ENCODE data around the gene FRMD4A. TPM values are rescaled to one million over a fixed set of nuclear protein-coding genes. Genes with fewer than 3 reads are reported as not detected.

FRMD4A gene
- total and polyA plus RNA-seq, 2 of the 4 experiments (the other 2 are of a cell fraction) = 30.3 to 68.8 TPM

GRCh38 chr10:14048930-14049613 is 281.7 kb downstream of the FRMD4A start:
- BruUV-seq (replicated peaks) = no TSS peak
- intact Hi-C loops (cut with micrococcal nuclease) (no loop called here), dilution Hi-C loops (cut with HindIII; ENCODE audit: low sequenced_read_pairs, unreplicated experiment) (no loop called here), in situ Hi-C loops (cut with MboI; ENCODE audit: low sequenced_read_pairs) (no loop called here)
- Histone ChIP-seq H2AK5ac (ENCODE audit: low read depth, low read length) (no peak overlapping the region), H2AK9ac (replicated peaks; ENCODE audit: low read depth, low read length, poor library complexity) (no peak overlapping the region), H2BK15ac (ENCODE audit: low read depth, low read length) (no peak overlapping the region), H2BK20ac (ENCODE audit: low read depth, low read length) (no peak overlapping the region), H3K18ac (ENCODE audit: low read depth, low read length) (peak overlapping the region; percentile 52; the same call in 1 of the 2 replicates), H3K27me3 (ENCODE audit: control insufficient read depth, insufficient read depth, low read length) (no peaks in the 10 kb centered on the region), H3K4ac (ENCODE audit: low read depth, low read length) (no peak overlapping the region), H2BK120ac (ENCODE audit: low read depth, low read length) (no peak overlapping the region), H3K79me1 (ENCODE audit: low read depth in 1 of 2, low read length in 2 of 2) (no peaks in the 10 kb centered on the region), H4K5ac (ENCODE audit: low read depth, low read length) (peak overlapping the region; percentile 12; the same call in 1 of the 2 replicates), H3K4me1 (ENCODE audit: control insufficient read depth, insufficient read depth, low read length) (no peaks in the 10 kb centered on the region), H3K4me2 (ENCODE audit: low read depth, low read length) (no peak overlapping the region), H2AFZ (replicated peaks; ENCODE audit: low read length, poor library complexity) (no peak overlapping the region), H3K56ac (ENCODE audit: extremely low read depth, insufficient read depth, low read length) (no peak overlapping the region; the same call in 1 of the 2 replicates), H4K20me1 (ENCODE audit: insufficient read depth, low read length) (no peaks in the 10 kb centered on the region), H3K9me1 (ENCODE audit: insufficient read depth, low read length) (peaks cover 3% of the 10 kb centered on the region; the same call in 1 of the 2 replicates), H4K91ac (ENCODE audit: insufficient read depth, low read depth, low read length) (no peak overlapping the region), H3K9me3 (ENCODE audit: control insufficient read depth, insufficient read depth, low read length) (peaks cover 2% of the 10 kb centered on the region; the same call in 1 of the 2 replicates), H3K23ac (ENCODE audit: low read depth, low read length) (no peak overlapping the region), H4K8ac (ENCODE audit: low read depth in 2 of 2, low read length in 2 of 2) (no peak overlapping the region), H3K9ac (ENCODE audit: low read depth, low read length) (no peak overlapping the region), H2BK5ac (ENCODE audit: low read depth, low read length, poor library complexity, severe bottlenecking) (no peak overlapping the region), H3K4me3 (ENCODE audit: insufficient read depth, low read depth, low read length) (no peak overlapping the region), H3K14ac (replicated peaks; ENCODE audit: low read depth, low read length) (no peak overlapping the region), H3K36me3 (ENCODE audit: control insufficient read depth, insufficient read depth, low read length) (no peaks in the 10 kb centered on the region), H3K27ac (ENCODE audit: insufficient read depth, low read length) (no peak overlapping the region)
- DNase-seq = no peak
- WGBS, 2 experiments (ENCODE audit: extremely low coverage in 2 of 2, insufficient read length in 1 of 2) = 100% methylated on average over 1 of the region's 6 CpGs; no CpG with 5 or more reads in 1 of the 2 experiments
- CTCF ChIA-PET = no interaction called here
- TF ChIP-seq RAD21 (IDR thresholded peaks at IDR 0.05; ENCODE audit: low read length) = no peak
- no peak for TF ChIP-seq FOS (IDR thresholded peaks at IDR 0.05; ENCODE audit: low read depth, low read length)
- no peak for TF ChIP-seq RFX5 (IDR thresholded peaks at IDR 0.05; ENCODE audit: low read depth, low read length)
- no peak for TF ChIP-seq USF2 (IDR thresholded peaks at IDR 0.05; ENCODE audit: low read depth, low read length)
- no peak for TF ChIP-seq MAZ (IDR thresholded peaks at IDR 0.05; ENCODE audit: borderline replicate concordance, low read depth, low read length)
- no peak for TF ChIP-seq MXI1 (IDR thresholded peaks at IDR 0.05; ENCODE audit: borderline replicate concordance, low read depth, low read length)
- no peak for TF ChIP-seq MAFK (IDR thresholded peaks at IDR 0.05; ENCODE audit: low read depth, low read length)
- no peak for TF ChIP-seq RCOR1 (IDR thresholded peaks at IDR 0.05; ENCODE audit: insufficient replicate concordance, low read length)
- no peak for TF ChIP-seq ELK1 (IDR thresholded peaks at IDR 0.05; ENCODE audit: borderline replicate concordance, low read depth, low read length)
- TF ChIP-seq NFE2L2 (IDR thresholded peaks at IDR 0.05; ENCODE audit: low read depth, low read length) = no peak
- no peak for TF ChIP-seq POLR2A (IDR thresholded peaks at IDR 0.05; ENCODE audit: low read depth, low read length)
- no peak for TF ChIP-seq CTCF (conservative IDR thresholded peaks at IDR 0.05; ENCODE audit: low read depth, low read length)
- TF ChIP-seq CHD1 (IDR thresholded peaks at IDR 0.05; ENCODE audit: low read depth, low read length) = no peak
- ATAC-seq (ENCODE audit: low read depth) = 0 out of 2 replicates have a peak, but pooled peaks have one; percentile 14
- POLR2A ChIA-PET (ENCODE audit: unreplicated experiment) = no interaction called here

Measured in IMR-90 (cell line).